Measurements from ENCODE around the gene DLG2. TPM values are rescaled to one million over a fixed set of nuclear protein-coding genes. Genes with fewer than 3 reads are reported as not detected.

The DLG2 gene
- total and polyA plus RNA-seq, 2 donors = 4.8 to 6.6 TPM

GRCh38 chr11:83863272-83863671, 1763.9 kb downstream of the DLG2 start:
- Histone ChIP-seq H3K4me3 (ENCODE audit: low read length in 2 of 2) (no peak overlapping the region), H3K27me3 (ENCODE audit: control insufficient read depth in 2 of 2, insufficient read depth in 1 of 2, low read length in 1 of 2) (no peaks in the 10 kb centered on the region), H3K27ac (ENCODE audit: low read depth in 1 of 2, low read length in 1 of 2) (no peak overlapping the region), H3K4me1 (ENCODE audit: control insufficient read depth in 2 of 2, insufficient read depth in 2 of 2, low read length in 2 of 2) (no peaks in the 10 kb centered on the region), H3K9me3 (ENCODE audit: control insufficient read depth in 2 of 2, insufficient read depth in 1 of 2, low read length in 1 of 2) (no peaks in the 10 kb centered on the region), H3K36me3 (ENCODE audit: control insufficient read depth in 2 of 2, insufficient read depth in 2 of 2, low read length in 1 of 2) (no peaks in the 10 kb centered on the region)
- DNase-seq (ENCODE audit: low read depth in 6 of 9, low spot score in 9 of 9) = no peak
- 59% methylated on average over 2 of the region's 2 CpGs for WGBS

GRCh38 chr11:83862691-83863090, 1764.5 kb downstream of the DLG2 start:
- no peak overlapping the region for H3K4me3 ChIP-seq (ENCODE audit: low read length in 2 of 2)
- H3K36me3 ChIP-seq (ENCODE audit: control insufficient read depth in 2 of 2, insufficient read depth in 2 of 2, low read length in 1 of 2) = no peaks in the 10 kb centered on the region
- no peak for DNase-seq (ENCODE audit: low read depth in 6 of 9, low spot score in 9 of 9)
- 83% methylated on average over 1 of the region's 1 CpG for WGBS
- H3K27ac ChIP-seq (ENCODE audit: low read depth in 1 of 2, low read length in 1 of 2) = no peak overlapping the region
- no peaks in the 10 kb centered on the region for H3K4me1 ChIP-seq (ENCODE audit: control insufficient read depth in 2 of 2, insufficient read depth in 2 of 2, low read length in 2 of 2)
- H3K9me3 ChIP-seq (ENCODE audit: control insufficient read depth in 2 of 2, insufficient read depth in 1 of 2, low read length in 1 of 2) = no peaks in the 10 kb centered on the region
- no peaks in the 10 kb centered on the region for H3K27me3 ChIP-seq (ENCODE audit: control insufficient read depth in 2 of 2, insufficient read depth in 1 of 2, low read length in 1 of 2)

- H3K27ac ChIP-seq (ENCODE audit: low read depth in 1 of 2, low read length in 1 of 2) = no peak overlapping the region
- WGBS = 88% methylated on average over 3 of the region's 3 CpGs
- no peaks in the 10 kb centered on the region for H3K4me1 ChIP-seq (ENCODE audit: control insufficient read depth in 2 of 2, insufficient read depth in 2 of 2, low read length in 2 of 2)
- H3K4me3 ChIP-seq (ENCODE audit: low read length in 2 of 2) = no peak overlapping the region
- no peaks in the 10 kb centered on the region for H3K9me3 ChIP-seq (ENCODE audit: control insufficient read depth in 2 of 2, insufficient read depth in 1 of 2, low read length in 1 of 2)
- H3K36me3 ChIP-seq (ENCODE audit: control insufficient read depth in 2 of 2, insufficient read depth in 2 of 2, low read length in 1 of 2) = no peaks in the 10 kb centered on the region
- no peak for DNase-seq (ENCODE audit: low read depth in 6 of 9, low spot score in 9 of 9)
- no peaks in the 10 kb centered on the region for H3K27me3 ChIP-seq (ENCODE audit: control insufficient read depth in 2 of 2, insufficient read depth in 1 of 2, low read length in 1 of 2)
Observed at GRCh38 chr11:83862033-83862432, 1765.1 kb downstream of the DLG2 start.

GRCh38 chr11:83858694-83859093, 1768.5 kb downstream of the DLG2 start:
- no peak for DNase-seq (ENCODE audit: low read depth in 6 of 9, low spot score in 9 of 9)
- H3K4me3 ChIP-seq (ENCODE audit: low read length in 2 of 2) = no peak overlapping the region

GRCh38 chr11:83855237-83855636, 1771.9 kb downstream of the DLG2 start:
- WGBS = 95% methylated on average over 1 of the region's 1 CpG
- DNase-seq (ENCODE audit: low read depth in 6 of 9, low spot score in 9 of 9) = no peak

More at GRCh38 chr11:83858694-83859093, 1768.5 kb downstream of the DLG2 start:
- Histone ChIP-seq H3K4me1 (ENCODE audit: control insufficient read depth in 2 of 2, insufficient read depth in 2 of 2, low read length in 2 of 2) (no peaks in the 10 kb centered on the region), H3K27ac (ENCODE audit: low read depth in 1 of 2, low read length in 1 of 2) (no peak overlapping the region), H3K27me3 (ENCODE audit: control insufficient read depth in 2 of 2, insufficient read depth in 1 of 2, low read length in 1 of 2) (no peaks in the 10 kb centered on the region), H3K9me3 (ENCODE audit: control insufficient read depth in 2 of 2, insufficient read depth in 1 of 2, low read length in 1 of 2) (no peaks in the 10 kb centered on the region), H3K36me3 (ENCODE audit: control insufficient read depth in 2 of 2, insufficient read depth in 2 of 2, low read length in 1 of 2) (no peaks in the 10 kb centered on the region)
- WGBS = 72% methylated on average over 1 of the region's 1 CpG

GRCh38 chr11:83852775-83853442, 1774.2 kb downstream of the DLG2 start:
- 84% methylated on average over 1 of the region's 1 CpG for WGBS
- no peak for DNase-seq (ENCODE audit: low read depth in 6 of 9, low spot score in 9 of 9)
- H3K27ac ChIP-seq (ENCODE audit: low read depth in 1 of 2, low read length in 1 of 2) = no peak overlapping the region
- H3K27me3 ChIP-seq (ENCODE audit: control insufficient read depth in 2 of 2, insufficient read depth in 1 of 2, low read length in 1 of 2) = no peaks in the 10 kb centered on the region
- no peaks in the 10 kb centered on the region for H3K9me3 ChIP-seq (ENCODE audit: control insufficient read depth in 2 of 2, insufficient read depth in 1 of 2, low read length in 1 of 2)
- H3K4me1 ChIP-seq (ENCODE audit: control insufficient read depth in 2 of 2, insufficient read depth in 2 of 2, low read length in 2 of 2) = no peaks in the 10 kb centered on the region
- no peak overlapping the region for H3K4me3 ChIP-seq (ENCODE audit: low read length in 2 of 2)
- H3K36me3 ChIP-seq (ENCODE audit: control insufficient read depth in 2 of 2, insufficient read depth in 2 of 2, low read length in 1 of 2) = no peaks in the 10 kb centered on the region

More at GRCh38 chr11:83855237-83855636, 1771.9 kb downstream of the DLG2 start:
- Histone ChIP-seq H3K27me3 (ENCODE audit: control insufficient read depth in 2 of 2, insufficient read depth in 1 of 2, low read length in 1 of 2) (no peaks in the 10 kb centered on the region), H3K27ac (ENCODE audit: low read depth in 1 of 2, low read length in 1 of 2) (no peak overlapping the region), H3K36me3 (ENCODE audit: control insufficient read depth in 2 of 2, insufficient read depth in 2 of 2, low read length in 1 of 2) (no peaks in the 10 kb centered on the region), H3K9me3 (ENCODE audit: control insufficient read depth in 2 of 2, insufficient read depth in 1 of 2, low read length in 1 of 2) (no peaks in the 10 kb centered on the region), H3K4me1 (ENCODE audit: control insufficient read depth in 2 of 2, insufficient read depth in 2 of 2, low read length in 2 of 2) (no peaks in the 10 kb centered on the region), H3K4me3 (ENCODE audit: low read length in 2 of 2) (no peak overlapping the region)

GRCh38 chr11:83852012-83852411, 1775.1 kb downstream of the DLG2 start:
- H3K9me3 ChIP-seq (ENCODE audit: control insufficient read depth in 2 of 2, insufficient read depth in 1 of 2, low read length in 1 of 2) = no peaks in the 10 kb centered on the region
- H3K27ac ChIP-seq (ENCODE audit: low read depth in 1 of 2, low read length in 1 of 2) = no peak overlapping the region
- DNase-seq (ENCODE audit: low read depth in 6 of 9, low spot score in 9 of 9) = no peak
- H3K4me1 ChIP-seq (ENCODE audit: control insufficient read depth in 2 of 2, insufficient read depth in 2 of 2, low read length in 2 of 2) = no peaks in the 10 kb centered on the region
- H3K4me3 ChIP-seq (ENCODE audit: low read length in 2 of 2) = no peak overlapping the region
- 95% methylated on average over 3 of the region's 3 CpGs for WGBS
- H3K27me3 ChIP-seq (ENCODE audit: control insufficient read depth in 2 of 2, insufficient read depth in 1 of 2, low read length in 1 of 2) = no peaks in the 10 kb centered on the region
- no peaks in the 10 kb centered on the region for H3K36me3 ChIP-seq (ENCODE audit: control insufficient read depth in 2 of 2, insufficient read depth in 2 of 2, low read length in 1 of 2)

- no peak for DNase-seq (ENCODE audit: low read depth in 6 of 9, low spot score in 9 of 9)
- Histone ChIP-seq H3K4me3 (ENCODE audit: low read length in 2 of 2) (no peak overlapping the region), H3K27me3 (ENCODE audit: control insufficient read depth in 2 of 2, insufficient read depth in 1 of 2, low read length in 1 of 2) (no peaks in the 10 kb centered on the region), H3K36me3 (ENCODE audit: control insufficient read depth in 2 of 2, insufficient read depth in 2 of 2, low read length in 1 of 2) (no peaks in the 10 kb centered on the region), H3K27ac (ENCODE audit: low read depth in 1 of 2, low read length in 1 of 2) (no peak overlapping the region), H3K9me3 (ENCODE audit: control insufficient read depth in 2 of 2, insufficient read depth in 1 of 2, low read length in 1 of 2) (no peaks in the 10 kb centered on the region), H3K4me1 (ENCODE audit: control insufficient read depth in 2 of 2, insufficient read depth in 2 of 2, low read length in 2 of 2) (no peaks in the 10 kb centered on the region)
- 92% methylated on average over 6 of the region's 6 CpGs for WGBS
Observed at GRCh38 chr11:83847467-83848034, 1779.6 kb downstream of the DLG2 start.

GRCh38 chr11:83845797-83846196, 1781.3 kb downstream of the DLG2 start:
- Histone ChIP-seq H3K36me3 (ENCODE audit: control insufficient read depth in 2 of 2, insufficient read depth in 2 of 2, low read length in 1 of 2) (no peaks in the 10 kb centered on the region), H3K9me3 (ENCODE audit: control insufficient read depth in 2 of 2, insufficient read depth in 1 of 2, low read length in 1 of 2) (no peaks in the 10 kb centered on the region), H3K4me1 (ENCODE audit: control insufficient read depth in 2 of 2, insufficient read depth in 2 of 2, low read length in 2 of 2) (no peaks in the 10 kb centered on the region), H3K4me3 (ENCODE audit: low read length in 2 of 2) (no peak overlapping the region), H3K27ac (ENCODE audit: low read depth in 1 of 2, low read length in 1 of 2) (no peak overlapping the region), H3K27me3 (ENCODE audit: control insufficient read depth in 2 of 2, insufficient read depth in 1 of 2, low read length in 1 of 2) (no peaks in the 10 kb centered on the region)
- DNase-seq (ENCODE audit: low read depth in 6 of 9, low spot score in 9 of 9) = no peak
- WGBS = 17% methylated on average over 1 of the region's 1 CpG

Data from thymus (tissue), 11 donors.